Measurements from ENCODE around the gene TBC1D8.

Gene TBC1D8

DNA sequence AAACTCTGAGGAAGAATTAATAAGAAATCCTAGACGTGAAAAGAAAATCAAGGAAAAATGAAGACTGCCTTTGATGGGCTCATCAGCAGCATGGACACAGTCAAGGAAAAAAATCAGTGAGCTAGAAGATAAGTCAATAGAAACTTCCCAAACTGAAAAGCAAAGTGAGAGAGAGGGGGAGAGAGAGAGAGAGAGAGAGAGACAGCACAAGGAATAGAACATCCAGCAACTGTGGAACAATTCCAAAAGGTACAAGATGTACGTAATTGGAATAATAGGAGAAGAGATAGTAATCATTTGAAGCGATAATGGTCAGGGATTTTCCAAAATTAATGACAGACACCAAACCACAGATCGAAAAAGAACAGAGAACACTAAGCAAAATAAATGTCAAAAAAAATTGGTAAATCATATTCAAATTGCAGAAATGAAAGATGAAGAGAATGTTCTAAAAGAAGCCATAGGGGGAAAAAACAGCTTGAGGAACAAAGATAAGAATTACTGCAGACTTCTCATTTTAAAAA, 54.5 kb downstream of the TBC1D8 start:
- DNase-seq (ENCODE audit: low read depth, low spot score), result no peak
- H3K4me3 ChIP-seq (ENCODE audit: low read depth, low read length), result no peak overlapping the region
- TF ChIP-seq, protein P1, sequence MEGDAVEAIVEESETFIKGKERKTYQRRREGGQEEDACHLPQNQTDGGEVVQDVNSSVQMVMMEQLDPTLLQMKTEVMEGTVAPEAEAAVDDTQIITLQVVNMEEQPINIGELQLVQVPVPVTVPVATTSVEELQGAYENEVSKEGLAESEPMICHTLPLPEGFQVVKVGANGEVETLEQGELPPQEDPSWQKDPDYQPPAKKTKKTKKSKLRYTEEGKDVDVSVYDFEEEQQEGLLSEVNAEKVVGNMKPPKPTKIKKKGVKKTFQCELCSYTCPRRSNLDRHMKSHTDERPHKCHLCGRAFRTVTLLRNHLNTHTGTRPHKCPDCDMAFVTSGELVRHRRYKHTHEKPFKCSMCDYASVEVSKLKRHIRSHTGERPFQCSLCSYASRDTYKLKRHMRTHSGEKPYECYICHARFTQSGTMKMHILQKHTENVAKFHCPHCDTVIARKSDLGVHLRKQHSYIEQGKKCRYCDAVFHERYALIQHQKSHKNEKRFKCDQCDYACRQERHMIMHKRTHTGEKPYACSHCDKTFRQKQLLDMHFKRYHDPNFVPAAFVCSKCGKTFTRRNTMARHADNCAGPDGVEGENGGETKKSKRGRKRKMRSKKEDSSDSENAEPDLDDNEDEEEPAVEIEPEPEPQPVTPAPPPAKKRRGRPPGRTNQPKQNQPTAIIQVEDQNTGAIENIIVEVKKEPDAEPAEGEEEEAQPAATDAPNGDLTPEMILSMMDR (IDR thresholded peaks at IDR 0.05; ENCODE audit: low read depth, low read length), result no peak
- in situ Hi-C loops (cut with HindIII; ENCODE audit: low sequenced_read_pairs), result no loop called here

DNA sequence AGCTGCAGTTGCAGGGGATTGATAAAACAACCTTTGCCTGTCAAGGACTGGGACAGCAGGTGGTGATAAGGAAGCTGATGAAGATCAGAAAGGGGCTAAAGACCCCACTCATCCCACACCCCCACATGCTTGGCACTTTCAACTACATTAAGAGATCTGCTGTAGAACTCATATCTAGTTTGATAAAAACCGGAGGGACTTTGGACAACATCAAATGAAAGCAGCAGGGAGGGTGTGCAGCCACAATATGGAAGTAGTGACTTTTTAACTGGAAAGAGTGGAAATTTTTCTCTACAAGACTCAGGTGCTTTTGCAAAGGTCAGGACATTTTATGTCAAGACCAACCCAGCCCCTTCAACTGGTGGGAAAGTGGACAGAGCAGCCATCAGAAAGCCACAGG, 56.8 kb downstream of the TBC1D8 start:
- in situ Hi-C loops (cut with HindIII; ENCODE audit: low sequenced_read_pairs), result no loop called here
- TF ChIP-seq, protein P1 (IDR thresholded peaks at IDR 0.05; ENCODE audit: low read depth, low read length), result no peak
- DNase-seq (ENCODE audit: low read depth, low spot score), result no peak
- no peak overlapping the region for H3K4me3 ChIP-seq (ENCODE audit: low read depth, low read length)

DNA sequence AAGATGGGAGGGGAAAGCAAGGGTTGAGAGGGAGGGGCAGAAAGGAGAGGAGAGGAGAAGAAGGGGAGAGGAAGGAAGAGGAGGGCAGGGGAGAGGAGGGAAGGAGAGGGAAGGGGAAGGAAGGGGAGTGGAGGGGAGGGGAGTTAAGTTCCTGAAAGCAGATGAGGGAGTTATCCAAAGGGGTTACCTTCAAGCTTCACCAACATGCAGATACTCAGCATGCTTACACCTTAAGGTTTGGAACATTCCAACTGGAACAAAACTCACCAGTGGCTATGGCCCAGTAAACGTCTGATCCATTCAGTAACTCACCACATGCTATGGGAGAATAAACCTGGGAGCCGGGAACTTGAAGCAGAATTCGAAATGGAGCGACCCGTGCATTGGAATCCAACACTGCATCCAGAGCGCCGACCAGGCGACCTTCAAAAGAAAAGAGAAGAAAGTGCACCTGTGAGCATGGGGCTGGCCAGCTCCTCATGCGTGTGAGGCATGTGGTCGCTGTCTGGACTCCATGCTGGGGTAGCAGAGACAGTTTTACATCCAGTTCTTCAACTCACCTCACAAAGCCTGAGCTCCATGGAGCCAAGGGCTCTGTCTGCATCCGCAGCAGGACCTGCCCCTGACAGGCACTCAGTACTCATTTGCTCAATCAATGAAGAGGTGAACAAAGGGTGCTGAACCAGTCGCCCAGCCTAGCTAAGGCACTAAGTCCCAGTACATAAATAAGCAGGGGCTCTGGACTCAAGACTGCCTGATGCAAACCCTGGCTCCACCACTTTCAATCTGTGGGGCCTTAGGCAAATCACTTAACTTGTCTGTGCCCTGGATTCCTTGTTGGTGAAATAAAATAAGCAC, 61.0 kb downstream of the TBC1D8 start:
- in situ Hi-C loops (cut with HindIII; ENCODE audit: low sequenced_read_pairs), result no loop called here
- TF ChIP-seq, protein P1 (IDR thresholded peaks at IDR 0.05; ENCODE audit: low read depth, low read length), result no peak
- H3K4me3 ChIP-seq (ENCODE audit: low read depth, low read length), result no peak overlapping the region
- no peak for DNase-seq (ENCODE audit: low read depth, low spot score)

DNA sequence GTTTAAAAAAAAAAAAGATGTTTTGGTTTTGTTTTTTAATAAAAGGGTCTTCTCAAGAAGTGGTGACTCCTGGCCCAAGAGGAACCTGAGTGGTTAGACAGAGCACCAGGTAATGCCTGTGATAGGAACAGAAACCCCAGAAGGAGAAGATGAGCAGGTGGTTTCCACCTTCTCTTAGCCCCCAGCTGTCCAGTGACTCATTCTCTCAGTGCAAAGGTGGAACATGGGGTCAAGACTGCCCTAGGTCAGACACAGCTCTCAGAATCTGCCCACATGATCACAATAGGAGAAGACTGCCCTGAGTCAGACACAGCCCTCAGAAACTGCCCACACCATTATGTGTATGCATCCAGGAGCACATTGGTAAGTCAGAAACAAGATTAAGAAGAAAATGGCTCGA, 61.8 kb downstream of the TBC1D8 start:
- no peak for DNase-seq (ENCODE audit: low read depth, low spot score)
- TF ChIP-seq, protein P1 (IDR thresholded peaks at IDR 0.05; ENCODE audit: low read depth, low read length), result no peak
- in situ Hi-C loops (cut with HindIII; ENCODE audit: low sequenced_read_pairs), result no loop called here
- H3K4me3 ChIP-seq (ENCODE audit: low read depth, low read length), result no peak overlapping the region

DNA sequence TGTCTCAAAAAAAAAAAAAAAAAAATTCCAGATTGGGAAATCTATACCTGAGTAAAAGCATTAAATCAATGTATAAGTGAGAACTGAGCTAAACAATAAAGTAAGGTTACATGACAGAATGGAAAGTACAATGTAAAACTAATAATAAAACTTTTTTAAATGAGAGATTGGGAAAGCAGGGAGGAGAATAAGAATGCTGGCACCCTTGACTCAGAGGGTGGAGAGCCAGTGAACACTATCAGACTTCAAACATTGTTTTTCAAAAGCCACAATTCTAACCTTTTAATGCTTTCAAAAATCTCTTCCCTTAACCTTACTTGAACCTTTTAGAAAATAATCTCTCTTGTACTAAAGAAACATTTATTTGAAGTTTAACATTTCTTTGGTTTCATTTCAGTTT, 63.5 kb downstream of the TBC1D8 start:
- TF ChIP-seq, protein P1 (IDR thresholded peaks at IDR 0.05; ENCODE audit: low read depth, low read length), result no peak
- in situ Hi-C loops (cut with HindIII; ENCODE audit: low sequenced_read_pairs), result no loop called here
- H3K4me3 ChIP-seq (ENCODE audit: low read depth, low read length), result no peak overlapping the region
- no peak for DNase-seq (ENCODE audit: low read depth, low spot score)

DNA sequence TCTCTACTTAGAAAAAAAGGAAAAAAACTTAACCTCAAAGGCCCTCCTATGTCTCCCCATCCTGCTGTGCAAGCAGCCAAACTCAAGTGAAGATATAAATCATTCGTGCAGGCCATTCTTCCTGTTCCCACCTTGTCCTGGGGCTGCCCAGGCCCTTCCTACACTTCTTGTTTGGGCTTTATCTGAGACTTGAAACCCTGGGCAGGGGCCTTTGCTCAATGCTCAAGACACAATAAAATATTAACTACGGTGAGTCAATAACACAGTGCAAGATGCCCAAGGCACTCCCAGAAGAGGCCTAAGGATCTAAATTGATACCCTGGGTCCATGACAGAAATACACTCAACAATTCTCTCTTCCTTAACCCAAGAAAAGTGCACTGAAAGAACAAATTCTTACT, 67.6 kb downstream of the TBC1D8 start:
- in situ Hi-C loops (cut with HindIII; ENCODE audit: low sequenced_read_pairs), result no loop called here
- TF ChIP-seq, protein P1 (IDR thresholded peaks at IDR 0.05; ENCODE audit: low read depth, low read length), result no peak
- H3K4me3 ChIP-seq (ENCODE audit: low read depth, low read length), result no peak overlapping the region
- no peak for DNase-seq (ENCODE audit: low read depth, low spot score)

All from astrocyte of the spinal cord (primary cell).